Activated T-cell treated with anti-CD3 and anti-CD28 coated beads for 1 hour (primary cell): ENCODE results near the gene METTL13.

ENCODE experiments used
- DNase-seq: peaks from one replicate; pipeline ENCODE4 v3.0.0-alpha.2; 2020; ENCODE audit warnings: low read depth

Gene METTL13

GRCh38 chr1:171803461-171804022 lies 22.1 kb downstream of the METTL13 start:
- no peak for DNase-seq

DNA sequence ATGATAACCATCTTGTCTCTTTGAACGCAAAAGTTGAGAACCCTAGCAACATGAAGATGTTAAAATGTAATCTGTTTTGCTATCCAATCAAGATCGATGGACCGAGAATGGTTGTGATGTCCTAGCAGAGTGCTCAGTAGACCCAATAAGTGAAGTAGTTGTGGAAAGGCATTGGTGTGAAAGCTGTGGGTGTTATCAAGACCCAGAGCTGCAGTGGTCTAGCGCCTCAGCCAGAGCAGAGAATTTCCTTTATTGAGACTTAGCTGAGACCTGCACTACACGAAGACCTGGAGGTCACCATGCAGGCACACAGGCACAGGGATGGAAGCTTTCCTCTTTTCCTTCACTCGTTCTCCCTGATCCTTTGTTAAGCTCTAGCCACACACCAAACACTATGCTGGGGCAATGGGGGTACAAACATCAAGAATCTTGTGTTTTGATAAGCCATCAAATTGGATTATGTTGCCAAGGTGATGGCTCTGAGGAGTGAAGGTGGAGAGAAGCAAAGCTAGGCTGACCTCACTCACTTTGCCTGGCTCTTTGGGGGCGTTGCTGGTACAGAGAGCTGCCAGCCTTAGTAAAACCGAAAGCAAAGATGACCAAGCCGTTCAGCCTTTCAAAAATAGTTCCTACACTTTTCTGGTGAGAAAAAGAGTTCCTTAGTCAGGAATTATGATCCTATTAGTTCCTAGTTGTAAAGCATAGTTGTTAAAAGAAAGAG lies 24.1 kb downstream of the METTL13 start:
- DNase-seq = no peak

GRCh38 chr1:171807556-171807955 lies 26.1 kb downstream of the METTL13 start:
- DNase-seq = no peak

DNA sequence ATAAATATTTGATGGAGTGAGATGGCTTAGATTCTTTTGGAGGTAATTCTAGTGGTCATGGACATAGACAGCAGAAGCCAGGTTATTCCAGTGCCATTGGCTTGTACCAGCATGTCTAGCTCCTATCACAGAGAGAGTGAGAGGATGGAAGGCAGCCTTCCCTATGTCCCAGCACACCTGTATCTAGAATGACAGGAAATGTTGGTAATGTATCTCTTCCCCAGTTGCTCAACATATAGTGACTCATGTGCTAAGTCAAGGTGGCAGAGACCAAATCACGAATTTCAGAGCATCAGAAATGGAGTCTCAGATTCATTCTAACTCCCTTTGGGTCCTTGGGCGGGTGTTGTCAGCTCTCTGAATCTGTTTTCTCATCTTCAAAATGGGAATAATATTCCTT lies 28.4 kb downstream of the METTL13 start:
- DNase-seq = no peak

GRCh38 chr1:171811672-171812071 lies 30.2 kb downstream of the METTL13 start:
- DNase-seq = no peak

- DNase-seq = no peak
Measured at GRCh38 chr1:171814692-171815091, 33.2 kb downstream of the METTL13 start.

GRCh38 chr1:171816300-171816901 lies 34.9 kb downstream of the METTL13 start:
- no peak for DNase-seq

- DNase-seq = no peak
Measured at GRCh38 chr1:171817511-171818265, 36.2 kb downstream of the METTL13 start.

GRCh38 chr1:171819946-171820345 lies 38.5 kb downstream of the METTL13 start:
- DNase-seq = no peak

GRCh38 chr1:171826973-171827372 lies 45.5 kb downstream of the METTL13 start:
- DNase-seq = no peak

GRCh38 chr1:171828794-171829193 lies 47.3 kb downstream of the METTL13 start:
- no peak for DNase-seq

GRCh38 chr1:171833091-171833825 lies 51.8 kb downstream of the METTL13 start:
- no peak for DNase-seq

DNA sequence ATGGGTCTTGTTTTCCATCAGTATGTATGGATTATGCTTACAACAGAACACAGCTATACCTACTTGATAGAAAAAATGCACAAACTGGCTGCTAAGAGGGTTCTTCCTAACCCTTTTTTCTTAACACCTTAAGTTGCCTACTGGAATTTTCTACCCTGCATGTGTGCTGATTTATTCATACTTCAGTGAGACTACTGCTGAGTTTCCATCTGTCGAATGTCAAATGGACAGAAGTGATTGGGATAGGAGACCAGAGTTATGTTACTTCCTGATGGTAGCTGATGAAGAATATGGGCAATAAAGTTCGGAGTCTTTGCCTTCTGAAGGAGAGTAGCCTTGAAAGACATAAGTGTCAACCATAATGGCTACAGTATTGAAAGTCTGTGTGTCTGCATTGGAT lies 53.4 kb downstream of the METTL13 start:
- DNase-seq = no peak

DNA sequence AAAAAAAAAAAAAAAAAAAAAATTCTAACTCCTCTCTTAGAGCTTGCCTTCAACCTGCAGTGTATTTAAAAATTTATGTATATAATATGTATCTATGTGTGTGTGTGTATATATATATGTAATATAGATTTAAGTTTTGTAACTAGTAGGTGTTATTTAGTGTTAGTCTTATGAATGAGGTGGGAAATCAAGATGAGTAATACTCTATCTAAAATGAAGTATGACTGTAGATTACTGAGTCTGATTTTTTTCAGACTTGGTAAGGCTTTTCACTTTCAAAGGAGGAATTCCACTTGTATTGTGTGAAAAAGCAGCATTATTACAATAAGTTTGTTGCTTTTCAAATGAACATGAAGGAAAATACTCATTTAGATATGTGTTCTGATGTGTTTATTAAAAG lies 54.4 kb downstream of the METTL13 start:
- no peak for DNase-seq

- DNase-seq = peak; percentile 71
Measured at GRCh38 chr1:171841050-171841910, 59.8 kb downstream of the METTL13 start, which contains the start of gene DNM3. TSS of gene DNM3 (plus strand) at chr1:171841498. CDS start at chr1:171841657, 159 bp downstream.

DNA sequence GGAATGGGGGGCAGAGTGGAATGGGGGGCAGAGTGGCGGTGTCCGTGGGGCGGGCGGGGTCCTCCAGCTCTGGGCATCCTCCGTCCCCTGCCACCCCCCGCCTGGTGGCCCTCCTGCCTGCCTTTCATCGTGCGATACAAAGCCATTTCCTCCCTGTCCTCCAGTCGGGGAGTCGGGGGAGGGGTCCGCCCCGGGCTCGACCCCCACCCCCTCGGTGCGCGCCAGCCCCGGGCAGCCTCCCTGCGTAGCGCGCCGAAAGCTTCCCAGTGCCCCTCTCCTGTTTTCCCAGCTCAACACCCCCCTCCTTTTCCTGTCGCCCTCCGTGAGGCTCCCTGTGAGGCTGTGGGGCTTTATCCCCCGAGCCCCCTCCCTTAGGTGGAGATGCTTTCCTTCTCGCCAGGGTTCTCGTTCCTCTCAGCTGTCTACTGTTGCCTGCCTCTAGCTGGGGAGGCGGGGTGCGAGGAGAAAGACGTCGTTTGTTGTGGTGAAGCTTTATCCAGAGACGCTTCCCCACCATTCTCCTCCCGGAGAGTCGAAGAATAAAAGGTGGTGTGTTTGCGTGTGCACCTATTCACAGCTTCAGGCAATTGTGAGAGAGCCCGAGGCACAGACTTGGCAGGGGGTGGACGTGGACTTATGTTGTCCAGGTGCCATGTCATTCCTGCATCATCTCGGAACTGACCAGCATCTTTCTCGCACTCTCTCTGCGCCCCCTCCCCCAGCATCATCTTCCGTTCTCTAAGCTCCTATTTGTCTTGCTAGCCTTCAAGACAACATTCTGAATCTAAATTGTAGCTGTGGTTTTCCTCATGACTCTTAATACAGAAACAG lies 60.7 kb downstream of the METTL13 start:
- peak; percentile 8 for DNase-seq

- no peak for DNase-seq
Measured at GRCh38 chr1:171844381-171844780, 62.9 kb downstream of the METTL13 start.

DNA sequence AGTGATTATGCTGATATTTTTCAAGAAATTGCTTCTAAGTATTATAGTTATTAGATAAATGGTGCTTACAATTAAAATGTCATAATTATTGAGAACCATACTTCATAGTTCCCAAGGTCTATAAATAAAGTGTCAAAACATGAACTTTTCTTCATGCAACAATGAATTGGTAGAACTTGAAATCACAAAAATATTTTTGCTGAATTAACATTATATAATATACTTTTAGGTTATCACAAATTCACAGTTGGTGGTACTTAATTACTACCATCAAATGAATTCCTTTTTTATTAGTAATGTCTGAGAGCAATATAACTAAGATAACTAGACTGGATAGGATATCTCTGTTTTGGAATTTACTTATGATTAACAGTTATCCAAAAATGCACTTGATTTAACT lies 64.5 kb downstream of the METTL13 start:
- DNase-seq = no peak
